Astrocyte (in vitro differentiated cells and primary cell): ENCODE measurements around the gene POLR3B.

Experiments
- EZH2 ChIP-seq: IDR thresholded peaks from 2 replicates; pipeline ENCODE4 v1.6.1; 2012; ENCODE audit warnings: mild to moderate bottlenecking, low read length, inconsistent platforms; ENCODE audit not compliant: insufficient read depth
- TF ChIP-seq, protein P1 (sequence below): IDR thresholded peaks from 2 replicates; pipeline ENCODE4 v1.5.1; 2011; ENCODE audit warnings: low read depth, mild to moderate bottlenecking, inconsistent platforms, low read length, moderate library complexity; ENCODE audit not compliant: insufficient read depth

DNA sequence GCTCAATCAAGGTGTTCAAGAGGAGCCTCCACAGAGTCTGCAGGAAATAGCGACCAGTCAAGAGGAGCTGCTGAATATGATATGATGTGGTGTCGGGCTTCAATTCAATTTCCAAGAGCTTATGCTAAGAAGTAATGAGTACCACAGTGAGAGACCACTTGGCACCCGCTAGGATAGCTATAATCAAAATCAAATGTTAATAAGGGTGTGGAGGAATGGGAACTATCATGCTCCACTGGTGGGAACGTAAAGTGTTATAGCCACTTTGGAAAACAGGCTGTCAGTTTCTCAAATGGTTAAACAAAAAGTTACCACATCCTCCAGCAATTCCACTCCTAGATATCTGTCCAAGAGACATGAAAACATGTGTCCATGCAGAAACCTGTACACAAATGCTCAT is 6.7 kb downstream of the POLR3B start:
- TF ChIP-seq, protein P1, sequence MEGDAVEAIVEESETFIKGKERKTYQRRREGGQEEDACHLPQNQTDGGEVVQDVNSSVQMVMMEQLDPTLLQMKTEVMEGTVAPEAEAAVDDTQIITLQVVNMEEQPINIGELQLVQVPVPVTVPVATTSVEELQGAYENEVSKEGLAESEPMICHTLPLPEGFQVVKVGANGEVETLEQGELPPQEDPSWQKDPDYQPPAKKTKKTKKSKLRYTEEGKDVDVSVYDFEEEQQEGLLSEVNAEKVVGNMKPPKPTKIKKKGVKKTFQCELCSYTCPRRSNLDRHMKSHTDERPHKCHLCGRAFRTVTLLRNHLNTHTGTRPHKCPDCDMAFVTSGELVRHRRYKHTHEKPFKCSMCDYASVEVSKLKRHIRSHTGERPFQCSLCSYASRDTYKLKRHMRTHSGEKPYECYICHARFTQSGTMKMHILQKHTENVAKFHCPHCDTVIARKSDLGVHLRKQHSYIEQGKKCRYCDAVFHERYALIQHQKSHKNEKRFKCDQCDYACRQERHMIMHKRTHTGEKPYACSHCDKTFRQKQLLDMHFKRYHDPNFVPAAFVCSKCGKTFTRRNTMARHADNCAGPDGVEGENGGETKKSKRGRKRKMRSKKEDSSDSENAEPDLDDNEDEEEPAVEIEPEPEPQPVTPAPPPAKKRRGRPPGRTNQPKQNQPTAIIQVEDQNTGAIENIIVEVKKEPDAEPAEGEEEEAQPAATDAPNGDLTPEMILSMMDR = no peak
- TF ChIP-seq EZH2 = no peak
